Ammon's horn (tissue), 1 donor: Measurements from ENCODE around the gene DTNB.
"Not testable (repeated sequence)": the region's sequence is repeated elsewhere in the genome, so short reads cannot be mapped to it uniquely, and the experiment has no call there.

Source experiments
- DNase-seq: peaks from one replicate; pipeline ENCODE4 v3.0.0-alpha.2; 2016; ENCODE audit warnings: low spot score

DTNB gene

GRCh38 chr2:25589676-25590205 is 83.6 kb downstream of the DTNB start:
- DNase-seq, result no peak

DNA sequence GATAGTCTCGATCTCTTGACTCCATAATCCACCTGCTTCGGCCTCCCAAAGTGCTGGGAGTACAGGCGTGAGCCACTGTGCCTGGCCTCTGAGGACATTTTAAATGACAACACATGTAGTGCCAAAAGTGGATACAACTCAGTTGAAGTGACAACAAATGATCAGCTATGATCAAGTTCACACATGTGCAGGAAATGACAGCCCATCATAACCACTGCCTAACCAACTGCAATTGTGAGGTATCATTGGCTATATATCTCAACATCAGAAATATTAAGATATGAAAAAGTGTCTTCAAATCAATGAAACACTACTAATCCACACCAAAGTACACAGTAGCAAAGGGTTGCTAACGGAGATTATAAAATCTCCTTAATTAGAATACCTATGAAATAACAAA is 84.8 kb downstream of the DTNB start:
- DNase-seq, result no peak

GRCh38 chr2:25587361-25587760 is 86.0 kb downstream of the DTNB start:
- peak; percentile 62 for DNase-seq

- peak; percentile 85 for DNase-seq
Measured at GRCh38 chr2:25586726-25587144, 86.6 kb downstream of the DTNB start.

- DNase-seq, result no peak
Measured at GRCh38 chr2:25585189-25585588, 88.2 kb downstream of the DTNB start.

GRCh38 chr2:25582077-25582830 is 91.1 kb downstream of the DTNB start:
- no peak for DNase-seq

GRCh38 chr2:25576596-25576995 is 96.8 kb downstream of the DTNB start:
- no peak for DNase-seq

GRCh38 chr2:25572638-25573037 is 100.7 kb downstream of the DTNB start:
- no peak for DNase-seq

GRCh38 chr2:25570161-25570845 is 103.1 kb downstream of the DTNB start:
- DNase-seq, result no peak

GRCh38 chr2:25567406-25567805 is 106.0 kb downstream of the DTNB start:
- DNase-seq, result peak; percentile 58

DNA sequence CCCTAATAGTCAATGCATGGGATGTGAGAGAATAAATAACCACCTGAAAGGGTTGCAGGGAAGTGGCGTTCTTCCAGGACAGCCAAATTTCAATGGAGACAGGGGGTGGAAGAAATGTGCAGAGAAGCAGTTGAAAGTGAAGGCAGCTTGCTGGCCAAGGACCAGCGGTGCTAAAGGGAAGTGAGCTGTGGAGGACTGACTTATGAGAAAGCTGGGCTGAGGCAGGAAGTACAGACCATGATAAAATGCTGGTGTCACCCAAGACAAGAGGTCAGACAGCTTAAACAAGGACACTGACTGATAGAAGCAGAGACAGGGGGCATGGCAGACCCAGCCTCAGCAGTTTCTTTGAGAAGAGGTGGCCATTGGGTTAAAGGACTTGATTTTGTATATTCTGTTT is 106.7 kb downstream of the DTNB start:
- DNase-seq, result peak; percentile 73

- DNase-seq, result no peak
Measured at GRCh38 chr2:25566094-25566493, 107.3 kb downstream of the DTNB start.

- no peak for DNase-seq
Measured at GRCh38 chr2:25561136-25561850, 112.1 kb downstream of the DTNB start.

DNA sequence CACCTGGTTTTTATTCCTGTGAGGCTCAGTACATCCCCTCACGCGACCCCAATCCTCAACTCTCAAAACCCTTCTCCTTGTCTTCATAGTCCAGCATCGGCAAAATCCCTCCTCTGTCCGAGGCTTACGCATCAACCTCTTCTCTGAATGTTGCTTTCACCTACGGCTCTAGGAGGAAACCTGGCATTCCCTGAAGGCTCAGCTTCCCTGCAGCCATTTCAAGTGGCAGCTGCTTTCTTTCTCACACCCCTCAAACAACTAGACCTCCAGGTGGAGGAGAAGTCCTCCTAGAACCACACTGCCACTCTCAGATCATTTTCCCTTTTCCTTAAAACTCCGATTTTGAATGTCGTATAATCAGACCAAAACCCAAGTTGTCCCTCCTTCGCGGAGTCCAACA is 114.2 kb downstream of the DTNB start:
- no peak for DNase-seq

GRCh38 chr2:25558262-25558661 is 115.1 kb downstream of the DTNB start:
- peak; percentile 34 for DNase-seq

DNA sequence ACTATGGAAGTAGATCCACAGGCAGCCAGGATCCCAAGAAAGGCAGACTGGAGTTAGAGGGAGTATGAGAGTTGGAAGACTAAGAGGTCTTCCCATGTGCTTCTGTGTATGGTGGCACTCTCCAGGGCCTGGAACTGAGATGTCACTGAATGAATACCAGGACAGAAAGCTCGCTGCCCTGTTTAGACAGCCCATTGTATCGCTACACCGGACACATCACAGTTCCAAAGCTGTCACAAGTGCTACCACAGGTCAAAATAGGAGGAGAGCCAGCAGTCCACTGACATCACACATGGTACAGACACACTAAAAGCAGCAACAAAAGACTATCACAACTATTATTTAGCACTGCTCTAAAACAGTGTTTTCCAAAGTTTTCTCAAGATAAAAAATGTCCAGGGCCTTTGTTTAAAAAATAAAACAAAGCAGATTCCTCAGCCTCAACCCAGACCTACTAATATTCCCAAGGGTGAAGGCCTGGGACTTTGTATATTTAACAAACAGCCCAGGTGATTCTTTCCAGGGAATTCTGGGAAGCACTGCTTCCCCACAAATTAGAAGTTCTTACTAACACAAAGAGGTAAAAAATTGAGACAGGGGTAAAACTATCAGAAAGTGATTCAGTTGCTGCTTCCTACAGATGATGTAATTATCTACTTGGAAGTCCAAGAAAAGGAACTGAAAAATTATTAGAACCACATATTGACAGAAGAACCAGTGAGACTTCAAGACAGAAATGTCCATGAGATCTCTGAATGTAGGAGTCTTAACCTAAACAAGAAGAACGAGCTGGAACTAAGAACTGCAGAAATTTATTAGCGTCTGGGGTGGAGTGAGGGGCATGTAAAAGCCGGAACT is 116.0 kb downstream of the DTNB start:
- DNase-seq, result no peak

DNA sequence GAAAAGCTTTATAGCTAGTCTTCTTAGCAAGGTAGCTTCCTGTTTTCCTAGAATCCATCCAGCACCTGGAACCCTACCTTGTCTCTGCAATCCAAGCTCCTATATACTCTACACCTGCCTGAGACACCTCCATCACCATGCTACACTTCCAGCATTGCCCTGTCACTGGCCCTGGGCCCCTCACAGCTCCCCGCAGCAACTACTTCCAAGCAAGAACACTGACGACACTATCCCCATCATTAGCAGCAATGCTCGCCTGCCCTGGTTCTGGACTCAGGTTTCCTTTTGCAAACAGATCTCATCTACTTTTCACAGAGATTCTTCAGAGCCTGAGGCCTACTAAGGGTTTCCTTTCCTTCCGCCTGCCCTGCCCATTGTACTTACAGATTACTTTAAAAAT is 121.1 kb downstream of the DTNB start:
- no peak for DNase-seq

DNA sequence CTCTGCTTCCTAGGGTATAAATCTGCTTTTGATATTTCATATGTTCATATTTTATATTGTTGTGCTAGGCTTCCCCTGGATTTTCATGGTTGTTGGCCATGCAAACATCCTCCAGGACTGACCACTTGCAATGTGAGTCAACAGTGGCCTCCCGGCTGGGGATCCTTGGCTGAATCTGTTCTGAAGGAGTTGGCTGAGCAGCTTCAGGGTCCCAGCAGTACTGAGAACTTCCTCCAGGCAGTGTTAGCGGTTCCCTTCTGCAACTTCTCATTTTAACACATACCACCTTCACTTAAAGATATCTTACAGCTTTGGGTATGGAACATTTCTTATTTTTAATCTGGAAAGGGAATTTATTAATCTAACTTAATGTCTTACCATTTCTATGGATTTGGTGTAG is 122.1 kb downstream of the DTNB start:
- no peak for DNase-seq

DNA sequence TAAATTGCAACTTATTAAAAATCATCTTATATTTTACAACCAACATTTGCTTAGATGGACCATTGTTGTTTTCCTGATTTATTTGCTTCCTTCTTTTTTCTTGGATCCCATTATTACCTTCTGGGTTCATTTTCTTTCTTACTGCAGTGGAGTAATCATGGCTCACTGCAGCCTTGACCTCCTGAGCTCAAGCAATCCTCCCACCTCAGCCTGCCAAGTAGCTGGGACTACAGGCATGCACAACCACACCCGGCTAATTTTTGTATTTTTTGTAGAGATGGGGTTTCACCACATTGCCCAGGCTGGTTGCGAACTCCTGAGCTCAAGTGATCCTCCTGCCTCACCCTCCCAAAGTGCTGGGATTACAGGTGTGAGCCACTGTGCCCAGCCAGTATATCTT is 123.8 kb downstream of the DTNB start:
- DNase-seq, result not testable (repeated sequence)

GRCh38 chr2:25548601-25549000 is 124.8 kb downstream of the DTNB start:
- no peak for DNase-seq

GRCh38 chr2:25546852-25547251 is 126.5 kb downstream of the DTNB start:
- no peak for DNase-seq

- DNase-seq, result no peak
Measured at GRCh38 chr2:25545899-25546298, 127.5 kb downstream of the DTNB start.
